Kidney tubule cell (primary cell): ENCODE data around the gene DLX5.
"Not testable (repeated sequence)": the region's sequence is repeated elsewhere in the genome, so short reads cannot be mapped to it uniquely, and the experiment has no call there.

Source experiments
- DNase-seq: peaks from one replicate; pipeline ENCODE4 v3.0.0-alpha.2; 2018; ENCODE audit warnings: low spot score

Gene DLX5

GRCh38 chr7:97024209-97025129 is at the start of gene DLX5:
TSS of gene DLX5 (minus strand) at chr7:97024831. CDS start at chr7:97024623, 208 bp downstream.
- peak; percentile 33 for DNase-seq

DNA sequence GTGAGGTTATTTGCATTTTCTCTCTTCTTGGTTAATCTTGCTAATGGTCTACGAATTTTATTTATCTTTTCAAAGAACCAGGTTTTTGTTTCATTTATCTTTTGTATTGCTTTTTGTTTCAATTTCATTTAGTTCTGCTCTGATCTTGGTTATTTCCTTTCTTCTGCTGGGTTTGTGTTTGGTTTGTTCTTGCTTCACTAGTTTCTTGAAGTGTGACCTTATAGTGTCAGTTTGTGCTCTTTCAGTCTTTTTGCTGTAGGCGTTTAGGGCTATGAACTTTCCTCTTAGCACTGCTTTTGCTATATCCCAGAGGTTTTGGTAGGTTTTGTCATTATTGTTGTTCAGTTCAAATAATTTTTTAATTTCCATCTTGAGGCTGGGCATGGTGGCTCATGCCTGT is 47.4 kb upstream of the DLX5 start:
- DNase-seq, result not testable (repeated sequence)

DNA sequence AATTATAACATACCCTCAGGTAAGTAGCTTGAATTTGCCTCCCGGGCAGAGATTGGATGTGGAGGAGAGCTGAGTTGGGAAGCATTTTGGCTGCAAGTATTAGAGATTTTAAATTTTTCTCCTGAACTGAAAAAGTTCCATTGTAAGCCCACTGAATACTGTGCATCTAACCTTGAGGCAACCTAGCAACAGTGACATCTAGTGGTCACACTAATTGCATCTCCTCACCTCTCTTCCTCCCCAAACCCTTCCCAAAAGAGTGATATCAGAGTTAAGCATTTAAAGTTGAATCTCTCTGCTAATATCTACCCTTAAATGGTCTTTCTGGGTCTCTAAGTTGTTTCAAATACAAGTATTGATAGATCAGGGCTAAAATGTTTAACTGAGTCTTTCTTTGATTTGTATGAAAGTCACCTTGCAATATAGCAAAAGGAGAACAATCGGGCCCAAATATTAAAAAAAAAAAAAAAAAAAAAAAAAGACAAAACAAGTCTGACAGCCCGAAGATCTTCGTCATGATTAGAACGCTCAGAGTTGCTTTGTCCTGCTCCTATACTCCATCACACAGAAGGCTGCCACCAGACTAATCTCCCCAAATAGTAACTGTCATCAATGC is 40.4 kb upstream of the DLX5 start:
- DNase-seq, result peak; percentile 45

GRCh38 chr7:97064020-97064419 is 39.4 kb upstream of the DLX5 start:
- no peak for DNase-seq

DNA sequence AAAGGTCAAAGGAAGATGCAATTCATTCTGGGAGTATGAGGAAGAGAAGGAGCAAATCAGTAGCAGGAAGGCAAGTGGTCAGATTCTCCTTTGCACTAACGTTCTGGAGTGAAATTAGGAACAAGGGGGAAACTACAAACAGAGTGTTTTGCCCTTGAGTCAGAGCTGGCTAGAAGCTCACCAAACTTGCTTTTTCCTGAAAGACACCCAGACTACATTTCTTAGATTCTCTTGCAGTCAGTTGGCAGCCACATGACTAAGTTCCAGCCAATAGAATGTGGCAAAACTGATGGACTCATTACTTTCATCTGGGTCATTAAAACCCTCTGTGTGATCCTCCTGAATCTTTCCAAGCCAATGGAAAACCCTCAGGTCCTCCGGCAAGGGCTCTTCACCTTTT is 18.6 kb upstream of the DLX5 start:
- DNase-seq, result peak; percentile 65

DNA sequence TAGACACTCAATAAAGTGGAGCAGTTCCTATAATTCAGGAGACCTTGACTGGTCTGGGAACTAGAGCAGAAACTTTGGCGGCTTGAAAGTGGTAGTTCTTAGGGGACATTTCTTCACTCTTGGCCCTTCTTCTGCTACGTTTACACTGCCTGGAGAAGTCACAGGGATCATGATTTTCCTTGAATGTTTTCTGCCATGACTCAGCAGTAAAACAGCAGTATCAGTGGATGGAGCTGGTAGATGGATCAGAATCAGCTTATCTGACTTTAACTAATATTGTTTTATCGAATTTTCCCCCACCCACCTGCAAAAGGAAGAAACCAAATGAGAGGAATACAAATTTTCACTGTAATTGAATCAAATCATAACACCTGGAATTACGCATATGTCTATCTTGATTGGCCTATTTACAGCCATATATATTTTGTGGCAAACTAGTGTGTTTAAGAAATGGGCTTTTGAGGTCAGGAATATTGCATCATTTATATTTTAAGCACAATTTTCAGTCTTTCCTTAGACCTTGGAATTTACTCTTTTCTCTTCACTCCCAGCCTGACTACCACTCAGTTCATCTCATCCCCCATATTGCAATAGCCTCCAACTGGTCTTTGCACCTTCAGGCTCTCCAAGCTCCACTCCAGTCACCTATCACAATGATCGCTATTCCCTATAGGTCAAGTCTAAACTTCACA is 14.9 kb upstream of the DLX5 start:
- no peak for DNase-seq

GRCh38 chr7:97034213-97034852 is 9.7 kb upstream of the DLX5 start:
- not testable (repeated sequence) for DNase-seq

DNA sequence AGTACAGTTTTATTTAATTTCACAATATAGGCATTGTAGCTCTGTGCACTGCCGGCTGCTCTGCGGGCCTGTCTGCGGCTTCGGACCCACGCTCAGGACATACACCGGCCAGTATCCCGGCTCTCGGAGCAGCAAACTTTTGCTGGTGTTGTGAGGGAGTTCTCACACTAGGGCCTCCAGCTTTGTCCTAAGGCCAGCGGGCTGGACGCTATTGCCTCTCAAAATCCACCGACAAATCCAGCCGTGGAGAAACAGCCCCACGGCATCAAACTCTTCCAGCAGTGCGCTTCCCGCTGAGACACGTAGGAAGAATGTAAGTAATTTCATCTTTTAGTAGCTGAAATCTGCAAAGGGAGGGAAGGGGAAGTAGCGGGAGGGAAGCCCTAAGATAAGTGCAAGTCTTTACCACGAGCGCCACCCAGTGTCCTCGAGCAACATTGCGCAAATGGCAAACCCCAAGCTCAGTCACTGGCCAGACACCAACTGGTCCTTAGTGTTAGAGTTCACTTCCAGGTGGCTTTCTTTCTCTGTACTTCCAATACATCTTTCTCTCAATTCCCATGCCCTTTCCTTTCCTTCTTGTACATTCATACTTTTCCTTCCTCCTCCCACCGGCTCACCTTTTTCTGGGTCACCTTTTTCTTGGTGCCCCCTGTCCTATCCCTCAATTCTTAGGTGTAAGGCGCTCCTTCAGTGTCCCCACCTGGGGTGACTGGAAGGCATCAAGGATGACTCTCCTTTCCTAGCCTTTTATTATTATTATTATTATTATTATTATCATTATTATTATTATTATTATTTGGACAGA is 3.0 kb upstream of the DLX5 start:
- DNase-seq, result peak; percentile 78

DNA sequence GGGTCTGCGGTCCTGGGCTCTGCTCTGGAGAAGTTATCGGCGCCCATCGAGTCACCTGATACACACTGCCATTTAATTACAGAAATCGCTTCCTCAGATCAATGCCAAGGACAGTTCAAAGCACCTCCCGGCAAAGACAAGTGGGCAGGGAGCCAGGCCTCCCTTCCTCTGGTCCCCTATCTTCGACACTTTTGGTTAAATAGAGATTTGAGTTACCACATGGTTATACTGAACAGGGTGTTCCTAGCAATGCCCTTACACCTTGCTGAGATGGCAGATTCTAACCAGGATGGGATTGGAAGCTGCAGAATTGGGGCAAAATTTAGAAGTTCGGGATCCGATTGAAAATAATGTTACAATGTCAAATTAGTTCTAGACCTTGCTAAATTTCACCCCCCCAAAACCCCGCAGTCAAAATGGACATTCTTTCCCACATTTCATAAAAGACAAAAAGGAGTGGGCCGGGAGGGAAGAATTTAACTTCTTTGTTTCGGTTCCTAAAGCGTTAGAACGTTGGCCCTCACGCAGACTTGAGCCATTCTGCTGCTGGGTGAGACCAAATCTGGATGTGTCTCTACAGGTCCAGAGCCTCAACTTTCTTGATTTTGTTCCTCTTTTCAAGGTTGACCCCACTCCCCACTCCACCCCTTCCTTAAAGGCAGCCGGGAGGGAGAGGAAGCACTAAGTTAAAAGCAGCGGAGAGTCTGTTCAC is 2.2 kb upstream of the DLX5 start:
- DNase-seq, result no peak

DNA sequence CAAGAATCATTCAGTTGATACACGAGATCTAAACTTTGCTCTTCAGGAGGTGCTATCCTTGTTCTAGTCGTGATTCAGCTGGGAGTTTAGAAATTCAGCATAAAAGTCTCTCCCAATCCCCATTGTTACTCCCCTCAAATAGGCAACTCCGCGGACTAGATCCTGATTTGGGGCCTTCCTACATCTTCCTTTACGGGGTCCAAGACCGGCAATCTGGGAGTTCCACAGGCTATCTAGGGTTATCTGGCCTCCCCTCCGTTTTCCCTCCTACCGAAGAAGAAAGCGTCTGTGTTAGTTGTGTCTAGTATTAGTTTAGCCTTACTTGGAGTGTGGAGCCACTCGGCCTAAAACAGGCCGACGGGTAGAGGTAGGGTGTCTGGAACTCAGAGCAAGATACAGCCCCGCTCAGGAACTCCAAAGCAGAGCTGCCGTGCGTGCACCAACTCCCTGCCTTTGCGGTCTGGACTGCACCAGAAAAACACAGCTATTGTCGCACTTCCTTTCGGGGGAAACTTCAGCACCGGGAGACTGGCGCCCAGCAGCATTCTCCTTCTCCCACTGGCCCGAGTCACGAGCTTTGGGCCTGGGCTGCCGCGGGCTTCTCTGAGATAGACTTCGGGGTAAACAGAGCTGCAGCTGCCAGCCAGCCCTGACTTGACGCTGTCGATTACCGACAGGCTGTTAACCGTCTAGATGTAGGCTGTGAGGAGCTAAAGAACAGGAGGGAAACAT is 1.5 kb upstream of the DLX5 start:
- no peak for DNase-seq

GRCh38 chr7:97025130-97025499 is 484 bp upstream of the DLX5 start:
- no peak for DNase-seq

- no peak for DNase-seq
Observed at GRCh38 chr7:97022491-97023306, 1.9 kb downstream of the DLX5 start.

- DNase-seq, result no peak
Observed at GRCh38 chr7:97021747-97022490, 2.7 kb downstream of the DLX5 start.

DNA sequence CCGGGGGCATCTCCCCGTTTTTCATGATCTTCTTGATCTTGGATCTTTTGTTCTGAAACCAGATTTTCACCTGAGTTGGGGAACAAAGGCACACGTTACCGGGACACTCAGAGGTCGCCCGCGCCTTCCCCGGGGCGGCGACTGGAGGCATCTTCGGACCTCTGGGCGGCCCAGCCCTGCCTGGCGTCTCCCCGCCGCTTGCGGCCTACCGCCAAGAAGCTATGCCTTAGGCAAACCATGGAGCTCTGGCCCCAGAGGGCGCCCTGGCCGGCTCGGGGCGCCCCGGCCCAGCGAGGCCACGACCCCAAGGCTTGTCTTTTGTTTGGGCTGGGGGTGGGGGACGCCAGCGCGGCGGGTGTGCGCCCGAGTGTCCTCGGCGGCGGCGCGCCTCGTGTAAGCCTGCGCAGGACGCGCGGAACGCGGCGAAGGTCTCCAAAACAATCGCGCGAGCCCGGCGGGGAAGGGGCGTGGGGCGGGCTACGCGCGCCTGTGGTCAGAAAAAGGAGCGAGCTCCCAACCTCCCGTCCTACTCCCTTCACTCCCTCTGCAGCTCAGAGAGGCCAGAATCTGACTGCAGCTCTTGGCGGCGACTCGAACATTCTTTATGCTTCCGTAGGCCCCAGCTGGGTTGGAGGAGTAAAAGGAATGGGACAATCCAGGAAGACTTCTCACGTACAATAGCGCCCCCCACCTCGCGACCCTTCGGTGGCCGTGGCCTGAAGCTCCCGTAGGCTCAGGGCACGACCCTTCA is 3.5 kb downstream of the DLX5 start:
- no peak for DNase-seq

DNA sequence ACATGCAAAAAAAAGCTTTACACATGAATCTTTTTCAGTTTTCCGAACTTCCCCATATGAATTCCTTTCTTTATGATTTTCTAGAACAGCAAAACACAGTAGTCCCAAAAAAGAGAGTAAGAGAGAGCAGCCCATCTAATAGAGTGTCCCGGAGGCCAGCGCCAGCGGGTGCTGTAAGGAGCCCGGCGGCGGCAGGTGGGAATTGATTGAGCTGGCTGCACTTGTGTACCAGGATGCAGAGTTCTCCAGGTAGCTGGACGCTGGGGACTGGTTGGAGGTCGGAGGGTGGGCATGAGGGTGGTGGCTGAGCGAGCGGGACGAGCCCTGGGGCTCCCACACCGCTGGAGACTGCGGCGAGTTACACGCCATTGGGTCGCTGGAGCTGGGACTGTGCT is 4.0 kb downstream of the DLX5 start:
- DNase-seq, result no peak

- no peak for DNase-seq
Observed at GRCh38 chr7:97019710-97020225, 4.9 kb downstream of the DLX5 start.

GRCh38 chr7:97018791-97019531 is 5.7 kb downstream of the DLX5 start:
- no peak for DNase-seq
